HTERT RPE-1 (cell line): ENCODE measurements around the gene ROCK2.

Source experiments
- in situ Hi-C: fragments of 300-500 bp; cut with MboI; formaldehyde crosslinking; loops from 4 replicates; pipeline ENCODE4 v1.14.3; 2020; ENCODE audit warnings: low sequenced_read_pairs

ROCK2 gene

GRCh38 chr2:11158916-11159573 lies 185.4 kb downstream of the ROCK2 start:
- in situ Hi-C loops: no loop called here

DNA sequence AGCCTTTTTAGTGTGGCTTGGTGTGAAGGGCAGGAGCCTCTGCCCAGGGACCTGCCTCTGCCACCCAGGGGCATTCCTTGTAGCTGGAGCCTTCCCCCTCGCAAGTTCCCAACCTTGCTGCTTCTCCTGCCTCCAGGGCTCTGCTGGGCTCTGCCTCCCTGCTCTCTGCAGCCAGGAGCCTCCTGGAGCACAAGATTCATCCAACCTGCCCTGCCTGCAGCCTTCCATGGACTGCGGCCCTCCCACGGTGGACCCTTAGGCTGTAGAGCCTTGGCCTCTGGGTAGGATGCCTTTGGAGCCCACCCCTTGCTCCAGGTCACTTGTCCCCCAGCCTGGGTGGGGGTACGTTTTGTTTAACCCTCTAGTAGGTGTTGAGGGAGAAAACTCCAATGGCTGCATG lies 186.7 kb downstream of the ROCK2 start:
- in situ Hi-C loops: no loop called here

- in situ Hi-C loops: no loop called here
Measured at GRCh38 chr2:11157296-11157695, 187.1 kb downstream of the ROCK2 start.

GRCh38 chr2:11156396-11157075 lies 187.9 kb downstream of the ROCK2 start:
- in situ Hi-C loops: no loop called here

- in situ Hi-C loops: no loop called here
Measured at GRCh38 chr2:11155381-11156035, 188.9 kb downstream of the ROCK2 start, which contains the start of gene SLC66A3. TSS of gene SLC66A3 (plus strand) at chr2:11155467. CDS start at chr2:11155547, 80 bp downstream.

GRCh38 chr2:11154923-11155380 lies 189.5 kb downstream of the ROCK2 start:
- in situ Hi-C loops: no loop called here

- in situ Hi-C loops: no loop called here
Measured at GRCh38 chr2:11154016-11154922, 190.2 kb downstream of the ROCK2 start.

GRCh38 chr2:11152591-11152990 lies 191.8 kb downstream of the ROCK2 start:
- in situ Hi-C loops: no loop called here

GRCh38 chr2:11147263-11147662 lies 197.2 kb downstream of the ROCK2 start:
- in situ Hi-C loops: no loop called here

GRCh38 chr2:11146076-11146475 lies 198.4 kb downstream of the ROCK2 start:
- in situ Hi-C loops: no loop called here

GRCh38 chr2:11145350-11145749 lies 199.1 kb downstream of the ROCK2 start:
- in situ Hi-C loops: no loop called here

- in situ Hi-C loops: no loop called here
Measured at GRCh38 chr2:11144738-11145079, 199.7 kb downstream of the ROCK2 start.

DNA sequence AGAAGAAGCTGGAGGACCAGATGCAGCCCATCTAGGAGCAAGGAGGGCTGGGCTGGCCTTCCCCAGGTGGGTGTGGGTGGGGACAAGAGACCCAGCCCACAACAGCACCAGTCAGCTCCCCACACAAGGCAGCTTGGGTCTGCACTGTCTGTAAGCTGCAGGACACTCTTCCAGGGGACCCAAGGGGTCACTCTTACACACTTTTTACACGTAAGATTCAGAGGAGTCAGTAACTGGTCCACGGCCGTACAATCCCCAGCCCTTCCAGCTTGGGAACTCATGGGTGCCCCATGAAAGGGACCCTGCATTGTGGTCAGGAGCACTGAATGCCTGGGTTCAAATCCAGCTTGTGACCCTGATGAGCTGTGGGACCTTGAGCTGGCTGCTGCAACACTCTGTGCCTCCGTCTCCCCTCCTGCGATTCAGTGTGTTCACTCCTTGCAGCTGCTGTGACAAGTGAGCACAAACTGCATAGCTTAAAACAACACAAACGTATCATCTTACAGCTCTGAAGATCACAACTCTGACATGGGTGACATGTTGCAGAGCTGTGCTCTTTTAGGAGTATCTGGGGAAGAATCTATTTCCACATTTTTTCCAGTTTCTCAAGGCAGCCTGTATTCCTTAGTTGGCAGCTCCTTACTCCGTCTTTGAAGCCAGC lies 200.2 kb downstream of the ROCK2 start:
- in situ Hi-C loops: no loop called here

DNA sequence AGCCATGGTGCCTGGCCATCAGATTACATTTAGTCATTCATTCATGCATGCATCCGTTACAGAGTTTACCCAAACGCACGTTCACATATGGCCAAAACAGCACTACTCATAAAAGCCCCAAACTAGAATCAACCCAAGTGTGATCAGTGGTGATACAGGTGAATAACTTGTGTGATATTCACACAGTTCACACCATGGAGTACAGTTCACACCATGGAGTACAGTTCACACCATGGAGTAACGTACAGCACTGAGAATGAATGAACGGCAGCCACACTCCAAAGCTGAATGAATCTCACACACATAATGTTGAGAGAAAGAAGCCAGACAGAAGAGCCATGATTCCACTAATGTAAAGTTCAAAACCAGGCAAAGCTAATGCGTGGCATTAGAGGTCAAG lies 201.4 kb downstream of the ROCK2 start:
- in situ Hi-C loops: no loop called here

DNA sequence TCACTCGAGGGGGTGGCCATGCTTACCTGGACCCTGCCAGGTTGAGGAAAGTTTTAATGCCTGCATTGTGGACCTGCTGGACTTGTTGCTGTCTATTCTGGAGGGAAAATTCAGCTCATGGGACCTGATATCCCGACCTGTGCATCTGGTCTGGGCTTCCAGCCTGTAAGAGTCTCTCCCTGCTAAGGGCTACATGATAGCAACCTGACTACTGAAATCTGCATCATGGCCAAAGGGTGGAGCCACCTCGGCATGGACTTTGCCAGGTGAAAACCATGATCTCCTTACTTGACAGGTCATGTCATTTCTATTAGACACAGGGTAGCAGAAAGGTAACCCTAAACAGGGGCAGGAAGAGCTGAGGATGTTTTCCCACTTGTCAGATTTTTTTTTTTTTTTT lies 202.1 kb downstream of the ROCK2 start:
- in situ Hi-C loops: no loop called here

DNA sequence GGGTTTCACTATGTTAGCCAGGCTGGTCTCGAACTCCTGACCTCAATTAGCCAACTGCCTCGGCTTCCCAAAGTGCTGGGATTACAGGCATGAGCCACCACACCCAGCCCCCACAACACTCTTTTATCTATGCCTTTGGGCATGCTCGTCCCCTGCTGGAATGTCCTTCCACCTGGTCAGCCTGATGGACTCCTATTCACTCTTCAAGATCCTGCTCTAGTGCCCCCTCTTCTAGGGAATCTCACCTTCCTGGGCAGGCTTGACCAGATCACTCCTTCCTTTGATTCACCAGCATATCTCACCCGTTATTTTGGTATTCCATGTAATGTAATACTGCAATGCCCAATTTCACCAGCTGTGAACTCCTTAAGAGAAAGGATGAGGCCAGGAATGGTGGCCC lies 203.1 kb downstream of the ROCK2 start:
- in situ Hi-C loops: no loop called here

DNA sequence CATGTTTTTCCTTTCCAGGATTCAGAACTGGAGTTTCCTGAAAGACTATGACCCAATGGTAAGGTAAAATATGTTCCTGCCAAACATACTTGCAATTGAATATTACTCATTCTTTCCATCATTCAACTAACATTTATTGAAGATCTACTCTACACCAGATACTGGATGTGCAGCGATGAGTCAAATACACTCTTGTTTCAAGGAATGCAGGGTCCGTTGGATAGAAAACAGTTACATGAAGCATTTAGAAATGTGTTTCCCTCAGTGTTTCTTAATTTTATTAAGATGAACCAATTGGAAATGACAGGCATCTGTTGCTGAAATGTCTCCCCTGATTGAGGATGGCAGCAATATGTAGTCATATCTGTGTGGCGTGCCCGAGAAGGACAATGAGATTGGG lies 203.9 kb downstream of the ROCK2 start:
- in situ Hi-C loops: no loop called here

- in situ Hi-C loops: no loop called here
Measured at GRCh38 chr2:11134349-11134748, 210.1 kb downstream of the ROCK2 start.

DNA sequence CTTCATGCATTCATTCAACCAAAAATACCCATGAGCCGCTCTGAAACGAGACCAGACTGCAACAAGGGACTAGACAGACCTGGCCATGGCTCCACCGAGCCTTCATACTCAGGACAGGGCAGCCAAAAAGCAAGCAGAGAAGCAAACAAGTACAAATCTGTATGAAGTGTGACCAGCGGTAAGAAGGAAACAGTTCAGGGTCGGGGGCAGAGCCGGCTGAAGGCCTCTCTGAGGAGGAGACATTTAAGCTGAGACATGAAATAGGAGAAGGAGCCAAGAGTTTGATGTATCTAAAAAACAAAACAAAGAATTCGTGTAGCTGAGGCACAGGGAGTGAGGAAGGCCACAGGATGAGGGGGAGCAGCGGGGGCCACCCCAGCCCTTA lies 210.5 kb downstream of the ROCK2 start:
- in situ Hi-C loops: no loop called here

DNA sequence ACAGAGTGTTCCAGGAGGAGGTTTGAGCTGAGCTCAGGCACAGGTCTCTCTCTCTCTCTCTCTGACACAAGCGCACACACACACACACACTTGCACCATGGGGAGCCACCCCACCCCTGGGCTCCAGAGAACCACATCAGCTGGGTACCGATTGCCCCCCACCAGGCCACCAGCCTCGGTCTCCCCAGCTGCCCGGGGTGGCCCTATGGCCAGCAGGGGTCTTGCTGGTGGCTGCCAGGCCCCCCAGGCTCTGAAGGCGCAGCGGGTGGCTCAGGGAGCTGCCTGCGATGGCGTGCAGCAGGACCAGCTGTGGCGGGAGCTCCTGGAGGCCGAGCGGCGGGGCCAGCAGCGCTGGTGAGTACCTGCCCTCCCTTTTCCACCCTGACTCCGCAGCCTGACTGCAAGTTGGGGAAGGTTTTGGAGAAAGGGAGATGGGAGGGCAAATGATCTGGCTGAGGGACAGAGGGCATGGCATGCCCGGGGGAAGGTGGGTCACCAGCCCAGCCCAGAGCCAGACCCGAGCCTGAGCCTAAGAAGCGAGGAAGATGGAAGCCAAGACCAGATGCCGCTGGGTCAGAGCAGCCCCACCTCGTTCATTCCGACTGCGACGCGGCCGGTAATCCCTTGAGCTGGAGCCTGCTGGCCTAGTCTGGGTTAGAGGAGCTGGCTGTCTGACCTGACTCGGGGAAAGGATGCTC lies 211.0 kb downstream of the ROCK2 start:
- in situ Hi-C loops: no loop called here
